GM19324 (cell line): ENCODE measurements around the gene ANXA3.
"Not testable (repeated sequence)": the region's sequence is repeated elsewhere in the genome, so short reads cannot be mapped to it uniquely, and the experiment has no call there.

ENCODE experiments used
- ATAC-seq: cut with Tn5 transposase; IDR thresholded peaks from one replicate; pipeline ENCODE4 v1.9.1; 2021; ENCODE audit warnings: mild to moderate bottlenecking, moderate library complexity; ENCODE audit not compliant: unreplicated experiment, low FRiP score

ANXA3 gene

DNA sequence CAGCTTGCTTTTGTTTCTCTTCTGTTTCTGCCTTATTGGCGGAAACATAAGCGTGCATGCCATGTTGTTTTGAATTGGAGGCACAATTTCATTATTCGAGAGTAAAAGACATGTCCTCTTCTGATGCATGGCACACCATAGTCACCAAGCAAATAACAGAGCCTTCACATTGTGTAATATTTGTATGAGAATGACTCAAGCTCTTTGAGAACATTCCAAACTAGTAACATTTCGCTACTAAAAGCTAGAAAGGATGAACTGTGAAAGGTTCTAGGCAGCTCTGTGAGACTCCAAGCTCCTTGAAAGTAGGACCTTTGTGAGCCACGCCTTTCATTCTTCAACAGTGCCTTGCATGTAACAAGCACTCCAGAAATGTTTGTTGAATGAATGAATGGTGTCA is 9.2 kb upstream of the ANXA3 start:
- ATAC-seq: no peak

DNA sequence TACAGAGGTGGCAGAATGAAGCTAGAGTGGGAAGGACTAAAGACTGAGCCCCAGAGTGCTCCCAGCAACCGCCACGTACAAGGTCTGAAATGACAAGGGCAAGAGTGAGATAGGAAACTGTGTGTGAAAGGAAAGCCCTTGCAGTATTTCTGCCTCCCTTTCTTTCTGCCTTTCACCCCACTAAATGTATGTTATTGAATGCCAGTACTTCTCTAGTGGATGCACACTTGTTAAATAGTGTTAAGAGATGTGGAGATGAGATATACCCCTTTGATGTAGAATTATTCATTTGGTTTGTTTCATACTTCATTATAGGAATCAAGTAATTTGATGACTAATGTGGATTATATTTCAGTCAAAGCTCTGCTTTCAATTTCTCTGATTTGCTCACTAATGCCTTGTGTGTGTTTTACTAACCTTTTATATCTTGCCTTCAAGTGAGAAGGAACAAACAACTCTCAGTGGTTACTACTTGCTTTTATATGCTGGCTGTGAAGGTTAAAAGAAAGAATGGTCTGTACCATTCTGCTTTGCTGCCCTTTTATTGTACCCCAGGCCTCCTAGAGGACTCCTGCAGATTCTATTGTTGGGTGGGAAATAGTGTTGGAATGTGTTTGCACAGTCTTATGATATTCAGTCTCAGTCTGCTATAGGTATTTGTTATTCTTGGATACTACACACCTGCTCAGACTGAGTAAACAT is 8.0 kb upstream of the ANXA3 start:
- ATAC-seq: no peak

DNA sequence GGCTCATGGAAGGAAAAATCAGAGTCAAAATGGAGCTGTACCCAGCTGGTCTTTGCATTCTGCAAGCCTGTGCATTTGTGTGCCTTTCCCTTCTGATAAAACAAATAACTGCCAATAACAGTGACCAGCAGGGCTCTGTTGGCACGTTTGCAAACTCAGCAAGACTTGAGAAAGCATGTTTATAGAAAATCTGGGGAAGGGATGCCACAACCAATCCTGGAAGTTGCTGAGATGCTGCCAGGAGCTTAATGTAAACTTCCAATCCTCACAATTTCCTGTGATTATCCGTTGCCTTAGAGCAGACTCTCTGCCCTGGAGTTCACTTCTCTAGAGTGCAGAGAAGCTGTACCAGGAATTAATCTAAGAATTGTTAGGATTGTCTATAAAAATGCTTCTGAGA is 6.9 kb upstream of the ANXA3 start:
- ATAC-seq: no peak

DNA sequence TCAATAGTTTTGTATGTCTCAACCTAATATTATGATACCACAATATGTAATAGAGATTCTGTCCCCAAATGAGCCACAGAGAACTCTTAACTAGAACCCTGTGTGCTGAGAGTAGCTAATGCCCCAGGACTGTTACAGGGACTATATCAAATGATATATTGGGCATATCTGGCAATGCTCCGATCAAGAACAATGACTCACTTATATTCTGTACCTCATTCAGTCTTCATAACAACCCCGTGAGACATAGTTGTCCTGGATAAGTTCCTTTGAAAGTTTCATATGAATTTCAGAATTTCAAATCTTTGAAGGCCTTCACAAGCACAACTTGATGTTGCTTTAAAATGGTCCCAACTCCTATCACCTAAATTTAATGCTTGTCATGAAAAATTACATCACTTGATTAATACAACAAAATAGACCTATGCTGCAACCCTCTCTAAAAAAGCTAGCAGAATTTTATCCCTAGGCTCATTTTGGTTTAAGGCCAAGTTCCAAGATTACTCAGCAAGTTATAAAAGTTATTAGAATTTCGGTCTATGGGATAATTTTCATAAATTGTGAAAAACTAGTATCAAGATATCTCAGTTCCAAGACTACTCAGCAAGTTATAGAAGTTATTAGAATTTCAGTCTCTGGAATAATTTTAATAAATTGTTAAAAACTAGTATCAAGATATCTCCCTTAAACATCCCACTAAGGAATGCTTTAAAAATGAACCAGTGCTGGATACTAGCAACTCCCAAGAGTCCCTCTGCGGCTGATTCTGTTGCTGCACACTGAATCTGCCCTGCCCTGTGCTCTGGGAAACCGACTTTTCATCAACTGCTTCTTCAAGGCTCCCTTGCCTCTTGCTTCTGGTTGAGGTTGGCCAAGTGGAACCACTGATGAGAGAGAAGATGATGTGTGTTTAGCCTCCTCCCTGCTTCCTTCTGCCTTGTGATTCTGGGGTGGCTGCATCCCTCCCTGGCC is 6.0 kb upstream of the ANXA3 start:
- ATAC-seq: no peak

DNA sequence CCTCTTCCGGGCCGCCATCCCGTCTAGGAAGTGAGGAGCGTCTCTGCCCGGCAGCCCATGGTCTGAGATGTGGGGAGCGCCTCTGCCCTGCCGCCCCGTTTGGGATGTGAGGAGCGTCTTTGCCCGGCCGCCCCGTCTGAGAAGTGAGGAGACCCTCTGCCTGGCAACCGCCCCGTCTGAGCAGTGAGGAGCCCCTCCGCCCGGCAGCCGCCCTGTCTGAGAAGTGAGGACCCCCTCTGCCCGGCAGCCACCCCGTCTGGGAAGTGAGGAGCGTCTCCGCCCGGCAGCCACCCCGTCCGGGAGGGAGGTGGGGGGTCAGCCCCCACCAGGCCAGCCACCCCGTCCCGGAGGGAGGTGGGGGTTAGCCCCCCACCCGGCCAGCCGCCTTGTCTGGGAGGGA is 3.7 kb upstream of the ANXA3 start:
- ATAC-seq: not testable (repeated sequence)

DNA sequence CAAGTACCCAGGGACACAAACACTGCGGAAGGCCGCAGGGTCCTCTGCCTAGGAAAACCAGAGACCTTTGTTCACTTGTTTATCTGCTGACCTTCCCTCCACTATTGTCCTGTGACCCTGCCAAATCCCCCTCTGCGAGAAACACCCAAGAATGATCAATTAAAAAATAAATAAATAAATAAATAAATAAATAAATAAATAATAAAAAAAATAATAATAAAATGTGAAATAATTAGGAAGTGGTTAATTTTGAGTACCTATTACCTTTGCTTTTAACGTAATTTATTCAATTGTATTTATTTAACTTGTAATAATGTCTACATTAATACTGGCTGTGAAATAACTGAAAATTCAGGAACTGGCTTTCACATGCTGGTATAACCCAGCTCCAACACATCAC is 2.7 kb upstream of the ANXA3 start:
- not testable (repeated sequence) for ATAC-seq

DNA sequence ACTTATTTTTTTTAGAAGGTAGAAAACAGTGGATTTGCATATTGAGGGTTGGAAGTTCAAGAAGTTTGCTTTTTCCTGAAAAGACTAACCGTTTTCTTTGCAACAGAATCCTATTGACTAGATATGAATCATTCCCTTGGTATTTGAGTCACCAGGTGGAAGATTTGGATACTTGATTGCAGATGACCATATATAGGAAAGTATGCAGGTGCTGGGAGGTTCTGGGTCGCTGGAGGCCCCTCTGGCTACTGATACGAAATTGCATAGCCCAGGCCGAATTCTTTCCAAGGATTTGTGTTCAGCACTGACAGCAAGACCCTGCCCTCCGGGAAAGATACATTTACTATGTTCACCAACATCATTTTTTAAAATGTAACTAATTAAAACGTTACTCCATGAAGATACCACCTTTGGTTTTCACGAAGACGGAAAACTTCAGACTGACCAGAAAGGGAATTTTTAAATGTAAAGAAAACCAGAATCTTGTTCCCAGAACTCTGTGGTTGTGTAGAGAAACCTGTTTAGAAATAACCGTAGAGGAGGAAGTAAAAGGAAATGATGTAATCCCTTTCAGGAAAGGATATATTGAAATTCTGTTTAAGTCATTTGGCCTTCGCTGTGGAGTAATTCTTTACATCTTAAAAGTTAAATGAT is 946 bp downstream of the ANXA3 start:
- no peak for ATAC-seq

DNA sequence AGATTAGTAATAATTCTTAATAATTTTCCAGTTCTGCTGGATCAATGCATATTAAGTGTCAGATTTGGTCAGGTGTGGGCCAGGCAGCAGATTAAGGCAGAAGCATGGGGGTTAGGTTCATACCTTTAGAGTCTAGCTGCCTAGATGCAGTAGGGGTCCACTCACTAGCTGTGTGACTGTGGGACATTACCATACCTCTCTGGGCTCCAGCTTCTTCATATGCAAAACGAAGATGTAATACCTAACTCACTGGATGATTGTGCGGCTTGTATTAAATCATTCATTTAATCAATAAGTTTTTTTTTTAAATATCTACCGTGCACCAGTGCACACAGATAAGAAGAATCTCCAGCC is 1.4 kb downstream of the ANXA3 start:
- no peak for ATAC-seq

DNA sequence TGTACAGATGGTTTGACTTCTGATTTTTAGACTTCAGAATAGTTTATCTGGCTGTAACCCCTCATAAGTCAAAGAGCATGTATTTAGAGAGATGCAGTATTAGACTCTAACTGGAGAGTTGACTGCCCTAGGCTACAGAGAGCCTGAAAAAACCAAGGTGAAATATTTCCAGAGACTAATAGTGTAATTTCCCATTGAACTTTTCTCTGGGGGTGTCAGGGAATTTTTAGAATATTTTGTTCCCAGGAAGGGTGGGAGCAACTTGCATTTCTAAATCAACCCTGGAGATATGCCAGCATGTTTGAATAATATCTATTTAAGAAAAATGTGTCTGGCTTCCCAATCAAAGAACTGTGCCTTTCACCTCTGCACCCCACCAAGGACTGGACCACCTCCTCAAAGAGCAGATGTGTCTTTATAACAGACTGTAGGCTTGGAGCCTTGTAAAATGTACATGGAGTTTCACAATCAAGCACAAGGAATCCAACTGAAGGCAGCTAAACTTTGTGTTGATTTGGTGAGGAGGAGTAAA is 2.0 kb downstream of the ANXA3 start:
- no peak for ATAC-seq

DNA sequence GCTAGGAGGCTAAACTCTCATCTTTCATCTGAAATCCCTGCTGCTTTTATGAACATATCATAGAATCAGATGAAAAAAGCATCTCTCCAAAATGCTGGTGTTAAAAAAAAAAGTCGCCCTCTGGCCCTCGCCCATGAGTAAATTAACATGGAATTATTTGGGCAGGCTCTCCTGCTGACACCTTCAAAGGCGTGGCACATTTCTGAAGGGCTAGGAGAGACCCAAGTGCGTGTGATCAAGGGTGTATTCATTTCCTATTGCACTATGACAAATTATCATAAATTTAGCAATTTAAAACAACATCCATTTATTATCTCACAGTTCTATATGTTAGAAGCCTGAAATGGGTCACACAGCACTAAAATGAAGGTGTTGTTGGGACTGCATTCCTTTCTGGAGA is 5.1 kb downstream of the ANXA3 start:
- ATAC-seq: no peak

DNA sequence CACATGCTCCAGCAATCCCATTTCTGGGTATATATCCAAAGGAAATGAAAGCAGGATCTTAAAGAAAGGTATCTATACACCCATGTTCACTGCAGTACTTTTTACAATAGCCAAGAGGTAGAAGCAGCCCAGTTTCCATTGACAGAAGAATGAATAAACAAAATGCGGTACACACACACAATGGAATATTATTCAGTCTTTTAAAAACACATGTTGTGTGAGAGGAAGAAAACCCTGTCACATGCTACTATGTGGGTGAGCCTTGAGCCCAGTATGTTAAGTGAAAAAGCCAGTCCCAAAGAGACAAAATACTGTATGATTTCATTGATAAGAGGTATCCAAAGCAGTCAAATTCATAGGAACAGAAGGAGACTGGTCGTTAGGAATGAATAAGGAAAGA is 6.3 kb downstream of the ANXA3 start:
- ATAC-seq: no peak

DNA sequence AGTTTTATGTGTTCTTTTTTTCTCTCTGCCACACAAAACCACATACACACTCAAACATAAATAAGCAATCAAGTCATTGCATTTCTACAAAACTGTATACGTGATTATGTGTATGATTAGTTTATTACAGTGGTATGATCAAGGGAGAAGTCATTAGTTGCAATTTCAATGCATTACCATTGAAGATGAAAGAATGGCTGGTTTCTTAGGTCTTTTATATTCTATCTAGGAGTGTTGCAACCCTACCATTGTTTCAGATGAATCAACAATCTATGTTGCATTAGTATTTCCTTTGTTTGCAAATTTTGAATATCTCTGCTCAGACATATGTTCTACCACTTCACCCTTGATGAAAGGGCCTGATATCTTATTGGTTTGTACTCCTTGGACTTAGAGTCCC is 6.8 kb downstream of the ANXA3 start:
- no peak for ATAC-seq

DNA sequence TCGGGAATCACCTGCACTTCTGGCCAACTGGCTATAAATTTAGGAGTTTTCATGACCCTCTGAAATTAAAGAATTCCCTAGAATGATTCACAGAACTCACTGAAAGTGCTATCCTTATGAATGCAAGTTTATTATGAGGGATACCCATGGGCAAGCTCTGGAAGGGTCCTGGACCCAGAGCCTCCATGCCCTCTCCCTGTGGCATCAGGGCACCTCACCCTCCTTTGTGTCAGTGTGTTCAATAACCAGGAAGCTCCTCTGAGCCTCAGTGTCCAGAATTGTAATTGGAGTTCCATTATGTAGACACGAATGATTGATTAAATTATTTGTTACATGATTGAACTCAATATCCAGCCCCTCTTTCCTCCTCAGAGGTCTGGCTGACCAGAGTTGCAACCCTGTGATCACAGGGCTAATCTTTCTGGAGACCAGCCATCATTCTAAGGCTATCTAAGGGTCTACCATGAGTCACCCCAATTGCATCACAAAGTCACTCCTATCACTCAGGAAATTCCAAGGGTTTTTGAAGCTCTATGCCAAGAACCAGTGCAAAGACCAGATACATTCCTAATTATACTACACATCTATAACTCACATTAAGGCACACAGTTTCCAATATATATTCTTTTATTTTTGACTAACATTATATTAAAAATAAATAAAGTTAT is 8.9 kb downstream of the ANXA3 start:
- ATAC-seq: no peak

DNA sequence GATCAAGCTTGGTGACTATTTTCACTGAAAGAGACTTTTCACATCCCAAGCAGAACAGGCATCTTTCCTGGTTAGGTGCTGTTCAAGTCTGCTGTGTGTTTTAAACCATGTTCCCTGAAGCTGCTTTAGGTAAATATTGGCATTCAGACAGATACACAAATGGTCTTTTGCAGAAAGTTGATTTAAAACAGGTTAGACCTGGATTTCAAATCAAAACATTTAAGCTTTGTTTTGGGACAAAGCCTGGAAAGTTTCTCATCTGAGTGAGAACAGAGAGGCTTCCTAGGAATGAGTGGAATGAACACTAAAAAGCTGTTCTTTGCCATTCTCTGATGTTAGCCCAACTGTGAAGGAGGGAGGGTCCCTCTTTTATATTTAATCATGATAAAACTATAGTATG is 10.1 kb downstream of the ANXA3 start:
- no peak for ATAC-seq

DNA sequence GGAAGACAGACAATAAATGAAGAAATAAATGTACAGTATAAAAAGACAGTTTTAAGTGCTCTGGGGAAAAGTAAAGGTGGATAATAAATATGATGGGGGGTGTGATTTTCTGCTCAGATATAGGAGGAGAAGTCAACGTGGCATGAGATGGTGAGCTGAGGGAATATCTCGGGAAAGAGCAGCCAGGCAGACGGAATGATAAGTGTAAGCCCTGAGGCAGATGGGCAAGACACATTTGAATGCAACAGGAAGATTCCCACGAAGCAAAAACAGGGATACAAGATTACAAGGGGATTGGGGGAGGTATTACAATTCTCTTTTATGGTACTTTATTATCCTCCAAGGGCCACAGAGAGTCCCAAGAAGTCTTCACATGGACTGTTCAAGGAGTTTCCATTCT is 11.1 kb downstream of the ANXA3 start:
- no peak for ATAC-seq

DNA sequence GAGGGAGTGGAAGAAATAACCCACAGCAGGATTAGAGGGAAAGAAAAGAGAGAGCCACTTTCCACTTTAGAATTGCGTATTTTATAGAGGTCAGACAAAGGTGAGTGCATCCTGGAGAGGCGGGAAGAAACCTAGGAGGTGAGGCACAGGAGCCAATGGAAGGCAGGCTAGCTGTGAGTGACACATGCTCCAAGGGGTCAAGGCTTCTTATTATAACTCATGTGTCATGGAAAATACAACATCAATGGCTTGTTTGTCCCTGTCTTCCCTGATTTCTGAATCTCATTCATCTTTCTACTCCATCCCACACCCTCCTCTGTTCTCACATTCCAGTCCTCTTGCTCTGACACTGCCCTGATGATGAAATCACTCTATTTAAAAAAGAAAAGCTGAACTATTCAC is 14.4 kb downstream of the ANXA3 start:
- no peak for ATAC-seq

DNA sequence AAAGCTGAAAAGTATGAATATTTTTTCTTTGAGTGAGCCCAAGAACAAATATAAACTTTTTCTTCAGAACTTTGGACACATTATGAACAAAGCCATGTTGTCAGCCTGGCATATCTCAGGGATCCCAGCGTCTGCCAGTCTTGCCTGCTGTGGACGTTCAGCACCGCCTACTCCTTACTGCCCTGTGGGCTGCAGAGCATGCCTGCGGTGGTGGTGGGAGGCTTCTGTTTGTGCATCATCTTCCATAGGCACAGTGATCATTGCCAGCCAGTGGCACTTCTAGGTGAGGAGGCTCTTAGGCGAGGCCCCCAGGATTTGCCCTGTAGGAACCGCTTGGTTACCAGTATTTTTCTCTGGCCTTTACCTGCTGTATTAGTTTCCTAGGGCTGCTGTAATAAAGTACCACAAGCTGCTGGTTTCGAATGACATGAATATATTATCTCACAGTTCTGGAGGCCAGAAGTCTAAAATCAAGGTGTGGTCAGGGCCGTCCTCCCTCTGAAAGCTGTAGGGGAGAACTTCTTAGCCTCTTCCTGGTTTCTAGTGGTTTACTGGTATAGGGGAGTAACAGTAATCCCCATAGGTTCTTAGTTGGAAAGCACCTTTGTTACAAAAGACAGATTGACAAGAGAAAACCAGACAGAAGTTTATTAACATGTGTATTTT is 15.4 kb downstream of the ANXA3 start:
- ATAC-seq: peak; percentile 67

DNA sequence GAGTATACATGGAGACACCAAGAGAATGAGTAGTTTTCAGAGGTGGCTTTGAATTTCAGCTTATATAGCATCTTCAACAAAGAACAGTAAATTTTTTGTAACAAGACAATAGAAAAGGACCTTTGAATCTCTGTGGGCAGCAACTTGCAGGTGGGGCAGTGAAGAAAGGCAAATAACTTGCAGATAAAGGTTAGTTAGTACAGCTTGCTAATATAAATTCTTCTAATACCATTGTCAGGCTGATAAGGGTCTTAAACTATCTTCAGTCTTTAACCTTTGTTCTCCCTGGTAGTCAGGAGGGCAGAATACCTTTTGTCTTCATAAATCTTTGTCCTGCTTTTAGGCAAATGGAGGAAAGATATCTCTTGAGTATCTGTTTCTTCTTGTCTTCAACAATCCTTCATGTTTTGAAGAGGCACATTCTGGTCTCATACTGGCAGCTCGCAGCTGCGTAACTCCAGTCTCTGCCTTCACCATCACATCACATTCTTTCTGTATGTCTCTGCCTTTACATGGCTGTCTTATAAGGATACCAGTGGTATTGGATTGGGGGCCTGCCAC is 16.0 kb downstream of the ANXA3 start:
- peak; percentile 3 for ATAC-seq

DNA sequence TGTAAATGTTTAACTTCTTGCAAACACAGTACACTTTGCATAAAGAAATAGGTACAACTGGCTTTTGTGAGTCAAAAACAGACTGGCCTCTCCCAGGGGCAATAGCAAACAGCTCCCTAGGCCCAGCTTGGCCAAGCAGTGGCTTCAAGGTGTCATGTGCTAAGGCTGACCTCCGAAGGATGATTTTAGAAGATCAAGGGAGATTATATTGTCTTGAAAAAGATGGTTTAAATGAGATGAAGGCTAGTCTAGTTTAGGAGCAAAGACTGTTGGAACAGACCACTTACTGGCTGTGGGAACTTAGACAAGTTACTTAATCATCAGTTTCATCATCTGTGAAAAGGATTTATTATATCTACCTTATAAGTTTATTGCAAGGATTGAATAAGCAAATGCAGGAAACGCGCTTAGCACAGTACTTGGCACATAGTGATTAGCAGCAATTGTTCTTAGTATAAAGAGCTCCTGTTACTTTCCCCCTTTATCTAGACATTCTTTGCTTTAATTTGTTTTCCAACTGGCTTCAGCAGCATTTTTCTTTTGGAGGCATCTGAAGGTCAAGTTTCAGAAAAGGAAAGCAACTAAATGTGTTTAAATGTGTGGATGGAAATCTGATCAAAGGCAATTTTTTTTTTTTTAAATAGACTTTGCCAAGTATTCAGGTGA is 17.2 kb downstream of the ANXA3 start:
- peak; percentile 64 for ATAC-seq
